Mucosa of gallbladder (tissue), 1 donor: ENCODE data around the gene BICC1. TPM values are rescaled to one million over a fixed set of nuclear protein-coding genes. Genes with fewer than 3 reads are reported as not detected.

Source experiments
- DNase-seq: peaks from one replicate; pipeline ENCODE4 v3.0.0-alpha.2; 2020; ENCODE audit warnings: low spot score
- total RNA-seq: library from RNA; stranded (reverse); gene quantifications from one replicate; pipeline ENCODE4 v1.2.1, GENCODE V29; 2021
- donor health status: DM: no; HTN: no; CAD: no.

Gene BICC1
- total RNA-seq, 1 donor from 2014 or later: 5.1 TPM

DNA sequence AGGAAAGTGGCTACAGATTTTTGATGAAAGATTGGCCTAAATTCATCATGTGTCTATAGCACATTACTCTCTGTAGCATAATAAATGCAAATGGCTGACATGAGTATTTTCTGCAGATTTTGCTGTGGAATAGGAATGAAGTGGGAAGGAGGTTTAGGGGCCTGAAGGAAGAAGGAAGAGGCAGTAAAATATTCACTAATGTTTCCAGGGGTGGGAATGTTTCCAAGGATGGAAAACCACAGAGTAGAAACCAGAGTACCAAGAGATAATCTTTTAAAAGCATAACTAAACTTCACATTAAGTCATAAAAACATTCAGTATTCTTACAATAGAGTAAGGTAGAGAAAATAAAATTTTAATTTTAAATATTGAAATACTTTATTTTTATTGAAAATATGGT is 267.8 kb downstream of the BICC1 start:
- no peak for DNase-seq

GRCh38 chr10:58781873-58782488 is 269.3 kb downstream of the BICC1 start:
- DNase-seq: no peak

DNA sequence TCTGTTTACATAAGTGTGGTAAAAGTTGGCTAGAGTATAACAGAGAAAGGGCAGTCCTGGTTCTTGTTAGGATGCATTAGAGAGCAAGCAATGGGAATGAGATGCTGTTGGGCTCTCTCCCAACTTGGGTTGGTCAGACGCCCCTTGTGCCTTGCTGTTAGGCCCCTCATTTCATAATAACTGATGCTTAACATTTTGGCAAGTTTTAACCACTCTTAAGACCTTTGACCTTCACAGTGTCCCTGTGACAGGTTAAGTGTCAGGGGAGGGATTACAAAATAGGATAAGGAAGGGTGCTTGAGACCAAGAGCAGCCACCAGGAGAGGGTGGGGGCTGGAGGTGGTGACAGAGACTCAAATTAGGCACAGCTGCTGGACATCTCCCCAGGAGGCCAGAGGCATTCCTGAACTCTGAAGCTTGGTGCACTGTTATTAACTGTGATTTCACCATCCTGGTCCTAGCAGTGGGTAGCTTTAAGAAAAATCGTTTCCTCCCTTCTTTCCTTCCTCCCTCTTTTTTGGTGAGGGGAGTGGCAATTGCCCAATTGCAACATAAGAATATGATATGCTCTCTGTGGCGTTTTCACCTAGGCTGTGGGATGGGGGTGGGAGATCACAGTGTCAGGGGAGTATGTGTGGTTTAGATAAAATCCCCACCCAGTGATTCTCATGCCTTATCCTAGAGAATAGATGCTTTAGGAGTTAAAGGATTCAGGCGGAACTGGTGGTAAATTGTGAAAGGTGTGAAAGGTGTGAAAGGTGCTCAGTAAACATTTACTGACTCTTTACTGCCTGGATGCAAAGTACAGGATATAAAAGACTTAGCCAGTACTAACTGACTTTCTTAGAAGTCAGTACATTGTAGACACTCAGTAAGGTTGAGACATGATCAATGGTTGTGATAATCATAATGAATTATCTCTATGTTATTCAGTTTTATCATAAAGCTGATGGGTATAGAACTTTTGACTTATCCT is 270.5 kb downstream of the BICC1 start:
- DNase-seq: peak; percentile 11

DNA sequence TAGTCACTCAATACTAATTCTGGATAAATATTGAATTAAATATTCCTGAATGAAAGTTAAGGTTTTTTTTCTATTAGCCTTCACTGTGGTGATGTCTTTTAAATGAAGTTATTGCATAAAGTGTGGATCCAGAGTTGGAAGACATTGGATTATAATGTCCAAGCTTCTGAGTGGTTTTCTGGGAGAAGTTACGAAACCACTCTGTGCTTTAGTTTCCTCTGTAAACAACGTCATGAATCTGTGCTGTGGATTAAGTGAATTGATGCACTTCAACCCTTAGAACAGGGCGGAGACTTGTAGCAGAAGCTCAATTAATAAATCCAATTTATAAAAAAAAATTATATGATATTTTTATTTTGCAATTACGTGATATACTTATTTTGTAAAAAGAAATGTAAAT is 271.7 kb downstream of the BICC1 start:
- no peak for DNase-seq

- DNase-seq: no peak
Observed at GRCh38 chr10:58785354-58785753, 272.7 kb downstream of the BICC1 start.

GRCh38 chr10:58791137-58791536 is 278.5 kb downstream of the BICC1 start:
- DNase-seq: no peak

DNA sequence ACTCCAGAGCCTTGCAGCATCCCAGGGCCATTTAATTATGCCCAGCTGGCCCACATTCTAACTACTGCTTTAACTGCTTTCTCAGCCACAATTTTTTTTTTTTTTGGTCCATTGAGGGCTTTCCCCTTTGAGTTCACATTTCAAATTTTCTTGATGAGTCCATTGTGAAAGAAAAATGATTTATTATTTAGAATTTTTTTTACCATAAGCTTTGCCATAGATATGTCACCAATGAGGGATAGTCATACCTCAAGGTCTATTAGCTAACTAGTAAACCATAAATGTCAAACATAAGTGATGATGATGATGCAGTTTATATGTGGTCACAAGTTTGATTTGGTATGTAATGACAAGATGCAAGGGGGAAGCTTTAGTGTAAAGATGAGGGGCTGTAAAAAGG is 282.9 kb downstream of the BICC1 start:
- DNase-seq: no peak

GRCh38 chr10:58796242-58796641 is 283.6 kb downstream of the BICC1 start:
- no peak for DNase-seq

DNA sequence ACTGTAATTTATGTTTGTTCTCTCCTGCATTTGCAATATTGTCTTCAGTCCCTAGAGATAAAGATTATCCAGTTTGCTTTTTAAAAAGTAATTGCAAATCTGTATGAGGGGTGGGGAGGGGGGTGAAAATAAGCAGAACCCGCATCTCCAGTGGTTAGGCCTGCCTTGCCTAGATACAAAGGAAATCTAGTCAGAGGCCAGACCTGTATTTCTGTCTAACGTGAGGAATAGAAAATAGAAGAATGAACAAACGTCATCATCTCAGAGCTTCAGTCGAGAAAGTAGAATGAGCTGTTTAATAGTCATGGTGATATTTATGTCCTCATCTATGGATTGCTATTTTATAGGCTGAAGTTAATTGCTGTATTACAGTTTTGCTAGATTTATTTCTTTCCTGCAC is 284.2 kb downstream of the BICC1 start:
- no peak for DNase-seq

GRCh38 chr10:58797356-58797755 is 284.7 kb downstream of the BICC1 start:
- DNase-seq: no peak

GRCh38 chr10:58802047-58802446 is 289.4 kb downstream of the BICC1 start:
- DNase-seq: no peak

DNA sequence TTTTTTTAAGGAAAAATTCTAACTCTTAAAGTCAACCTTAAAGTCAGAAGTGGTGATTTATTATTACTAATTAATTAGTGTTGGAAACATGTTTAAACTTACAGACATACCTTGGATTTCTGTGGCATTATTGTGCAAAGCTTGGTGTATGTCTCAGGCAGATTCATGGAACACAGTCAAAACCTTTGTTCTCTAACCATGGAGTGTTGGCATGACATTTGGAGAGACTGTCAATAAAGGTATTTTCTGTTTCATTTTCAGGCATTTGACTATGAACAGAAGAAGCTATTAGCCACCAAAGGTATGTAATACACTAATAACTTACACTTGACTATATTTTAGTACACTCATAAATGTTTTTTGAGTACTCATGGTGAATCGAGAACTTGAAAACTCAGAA is 293.7 kb downstream of the BICC1 start:
- no peak for DNase-seq

DNA sequence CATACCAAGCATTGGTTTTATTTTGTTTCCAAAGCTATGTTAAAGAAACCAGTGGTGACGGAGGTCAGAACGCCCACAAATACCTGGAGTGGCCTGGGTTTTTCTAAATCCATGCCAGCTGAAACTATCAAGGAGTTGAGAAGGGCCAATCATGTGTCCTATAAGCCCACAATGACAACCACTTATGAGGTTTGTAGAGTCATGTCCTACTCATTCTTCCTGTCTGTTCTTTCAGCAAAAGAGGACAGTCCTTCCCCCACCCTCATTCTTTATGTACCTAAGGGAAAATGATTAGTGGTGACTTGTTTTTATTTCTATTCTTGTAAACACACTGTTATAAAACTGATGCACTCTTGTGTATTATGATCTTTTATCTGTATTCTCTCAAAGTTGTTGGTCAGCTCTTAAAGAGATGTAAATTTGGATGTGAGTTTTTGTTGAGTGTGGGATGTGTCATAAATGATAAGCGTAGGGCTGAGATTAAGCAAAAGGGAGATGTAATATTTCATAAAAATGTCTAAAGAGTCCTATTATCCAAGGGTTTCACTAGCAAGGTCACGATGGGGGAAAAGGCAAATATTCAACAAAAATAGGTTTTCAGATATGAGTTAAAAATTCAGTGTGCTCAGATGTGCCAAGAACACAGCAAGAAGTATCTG is 294.4 kb downstream of the BICC1 start:
- no peak for DNase-seq

GRCh38 chr10:58807629-58808022 is 295.0 kb downstream of the BICC1 start:
- peak; percentile 43 for DNase-seq

GRCh38 chr10:58810751-58811150 is 298.1 kb downstream of the BICC1 start:
- no peak for DNase-seq

DNA sequence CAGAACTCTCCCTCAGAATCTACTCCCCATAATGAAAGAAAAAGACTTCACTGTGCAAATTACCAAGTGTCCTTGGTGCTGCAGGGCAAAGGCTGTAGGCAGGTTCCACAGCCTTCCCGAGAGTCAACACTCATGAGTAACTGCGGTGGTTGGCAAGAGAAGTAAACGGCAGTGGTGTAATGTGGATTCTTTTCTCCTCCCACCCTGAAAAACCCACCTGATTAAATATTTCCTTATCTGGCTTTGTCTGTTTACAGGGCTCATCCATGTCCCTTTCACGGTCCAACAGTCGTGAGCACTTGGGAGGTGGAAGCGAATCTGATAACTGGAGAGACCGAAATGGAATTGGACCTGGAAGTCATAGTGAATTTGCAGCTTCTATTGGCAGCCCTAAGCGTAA is 300.9 kb downstream of the BICC1 start:
- no peak for DNase-seq

GRCh38 chr10:58817201-58817846 is 304.7 kb downstream of the BICC1 start:
- no peak for DNase-seq

DNA sequence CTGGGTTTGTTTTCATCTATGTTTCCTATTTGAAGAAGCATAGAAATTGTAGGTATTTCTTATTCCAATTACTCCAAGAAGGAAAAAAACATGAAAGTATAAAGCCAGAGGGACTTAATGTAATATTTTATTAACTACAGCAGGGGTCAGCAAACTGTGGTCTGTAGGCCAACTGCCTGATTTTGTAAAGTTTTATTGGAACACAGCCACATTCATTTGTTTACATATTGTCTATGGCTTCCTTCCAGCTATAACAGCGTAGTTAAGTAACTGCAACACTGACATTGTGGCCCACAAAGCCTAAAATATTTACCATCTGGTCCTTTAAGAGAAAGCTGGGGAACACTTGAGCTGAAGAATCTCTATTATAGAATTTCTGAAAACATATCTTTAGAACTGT is 306.2 kb downstream of the BICC1 start:
- DNase-seq: no peak

- DNase-seq: no peak
Observed at GRCh38 chr10:58820386-58820785, 307.7 kb downstream of the BICC1 start.

DNA sequence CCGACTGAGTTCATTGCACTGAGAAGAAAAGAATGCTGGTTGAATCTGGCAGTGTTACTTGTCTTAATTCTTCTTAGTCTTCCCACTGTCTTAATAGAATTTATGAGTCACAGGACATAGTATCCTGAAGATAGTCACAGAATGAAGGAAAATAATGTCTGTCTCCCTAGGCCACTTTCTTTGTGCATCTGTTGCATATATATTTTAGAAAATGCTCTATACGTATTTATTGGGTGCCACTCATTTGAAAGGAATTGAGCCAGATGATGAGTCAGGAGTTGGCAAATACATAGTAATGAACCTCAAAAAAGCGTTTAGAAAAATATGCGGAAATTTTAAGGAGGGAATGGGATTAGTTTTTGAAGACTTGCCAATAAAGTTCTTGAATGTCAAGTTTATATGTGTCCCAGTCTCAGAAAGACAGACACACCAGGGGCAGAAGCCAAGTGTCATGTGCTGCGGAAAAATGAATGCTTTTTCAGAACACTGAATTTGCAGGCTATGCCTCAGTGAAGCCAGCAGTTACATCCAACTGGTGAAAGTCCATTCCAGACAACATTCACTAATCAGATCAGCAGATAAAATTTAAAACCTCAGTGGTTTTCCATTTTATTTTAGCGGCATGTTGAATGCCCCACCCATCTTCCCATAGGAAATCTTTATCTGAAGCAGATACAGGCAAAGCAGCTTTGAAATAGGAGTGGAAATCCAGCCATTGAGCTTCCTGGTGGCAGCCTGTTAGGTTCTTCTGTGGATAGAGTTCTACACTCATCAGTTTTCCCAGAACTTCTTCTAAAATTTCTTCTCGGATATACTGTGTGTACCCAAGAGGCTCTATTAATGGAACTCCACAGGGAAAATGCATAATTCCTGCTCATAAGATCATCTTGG is 308.4 kb downstream of the BICC1 start:
- no peak for DNase-seq

DNA sequence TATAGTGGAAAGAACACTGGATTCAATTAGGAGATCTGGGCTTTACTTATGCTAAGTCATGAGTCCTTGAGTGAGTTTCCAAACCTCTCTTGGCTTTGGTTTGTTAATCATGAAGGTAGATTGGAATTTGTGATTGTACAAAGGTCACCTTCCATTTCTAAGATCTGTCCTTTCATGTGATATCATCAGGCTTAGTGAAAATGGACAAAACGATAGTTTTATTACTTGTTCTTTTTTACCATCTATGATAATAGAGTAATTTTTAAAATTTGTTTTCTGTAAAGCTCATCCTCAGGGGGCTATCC is 309.0 kb downstream of the BICC1 start:
- DNase-seq: no peak
